SH-SY5Y (cell line): ENCODE results near the gene SPATA25.

Experiments used
- GATA2 ChIP-seq: IDR thresholded peaks from 2 replicates; pipeline ENCODE4 v1.6.1; 2011; ENCODE audit warnings: mild to moderate bottlenecking, low read depth, low read length
- GATA3 ChIP-seq: IDR thresholded peaks from 2 replicates; pipeline ENCODE4 v1.6.1; 2011; ENCODE audit warnings: low read depth, mild to moderate bottlenecking, low read length, moderate library complexity

The SPATA25 gene

DNA sequence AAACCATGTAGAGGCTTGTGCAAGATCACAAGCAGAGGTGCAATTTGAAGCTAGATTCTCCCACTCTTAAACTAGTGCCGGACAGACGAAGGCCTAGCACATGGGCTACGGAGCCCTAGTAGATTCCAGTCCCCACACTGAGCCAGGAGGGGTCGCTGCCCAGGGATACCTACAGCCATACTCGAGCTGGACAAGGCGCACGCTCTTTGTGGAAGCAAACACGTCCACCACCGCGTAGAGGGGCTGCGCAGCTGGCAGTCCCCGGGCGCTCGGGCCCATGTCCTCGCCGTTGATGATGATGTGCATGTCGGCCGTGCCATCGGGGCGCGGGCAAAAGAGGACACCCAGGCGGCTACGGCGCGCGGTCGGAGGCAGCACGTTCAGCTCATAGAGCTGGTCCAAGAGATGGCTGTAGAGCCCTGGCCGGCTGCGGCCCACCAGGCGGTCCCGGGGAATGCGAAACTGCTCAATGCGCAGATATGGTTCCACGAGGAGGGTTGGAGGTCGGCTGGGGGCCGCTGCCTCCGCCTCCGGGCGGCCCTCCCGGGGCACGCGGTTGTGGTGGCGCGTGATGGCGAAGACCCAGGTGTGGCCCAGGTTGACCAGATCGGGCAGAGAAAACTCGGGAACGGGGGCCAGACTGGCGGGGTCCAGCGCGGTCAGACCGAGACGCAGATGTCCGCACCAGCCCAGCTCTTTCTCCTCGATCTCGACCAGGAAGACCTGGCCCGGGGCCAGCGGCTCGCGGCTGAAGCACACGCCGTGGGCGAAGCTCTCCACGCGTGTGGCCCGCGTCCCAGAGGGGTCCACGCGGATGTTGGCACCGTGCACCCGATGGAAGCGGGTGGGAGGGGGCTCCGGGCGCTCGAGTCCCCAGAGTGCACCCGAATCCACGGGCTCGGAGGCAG is 2.9 kb upstream of the SPATA25 start:
- TF ChIP-seq GATA3 (no peak), GATA2 (no peak)

DNA sequence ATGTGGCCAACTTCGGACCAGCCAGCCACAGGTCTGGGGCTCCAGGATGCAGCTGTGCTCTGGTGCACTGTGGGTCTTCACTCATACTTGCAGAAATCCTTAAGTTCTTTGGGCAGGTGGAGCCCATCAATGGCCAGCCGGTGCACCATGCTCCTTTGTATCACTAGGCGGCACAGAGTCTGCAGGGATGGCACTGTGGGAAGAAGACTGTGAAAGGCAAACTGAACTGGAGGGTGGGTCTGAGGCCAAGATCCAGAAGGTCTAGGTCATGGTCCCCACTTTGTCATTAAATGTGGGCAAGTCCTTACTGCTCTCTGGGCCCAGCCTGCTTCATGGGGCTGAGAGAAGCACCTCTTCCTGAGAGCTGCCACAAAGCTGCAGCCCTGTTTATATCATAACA is 1.3 kb upstream of the SPATA25 start:
- no peak for TF ChIP-seq GATA3
- no peak for TF ChIP-seq GATA2

DNA sequence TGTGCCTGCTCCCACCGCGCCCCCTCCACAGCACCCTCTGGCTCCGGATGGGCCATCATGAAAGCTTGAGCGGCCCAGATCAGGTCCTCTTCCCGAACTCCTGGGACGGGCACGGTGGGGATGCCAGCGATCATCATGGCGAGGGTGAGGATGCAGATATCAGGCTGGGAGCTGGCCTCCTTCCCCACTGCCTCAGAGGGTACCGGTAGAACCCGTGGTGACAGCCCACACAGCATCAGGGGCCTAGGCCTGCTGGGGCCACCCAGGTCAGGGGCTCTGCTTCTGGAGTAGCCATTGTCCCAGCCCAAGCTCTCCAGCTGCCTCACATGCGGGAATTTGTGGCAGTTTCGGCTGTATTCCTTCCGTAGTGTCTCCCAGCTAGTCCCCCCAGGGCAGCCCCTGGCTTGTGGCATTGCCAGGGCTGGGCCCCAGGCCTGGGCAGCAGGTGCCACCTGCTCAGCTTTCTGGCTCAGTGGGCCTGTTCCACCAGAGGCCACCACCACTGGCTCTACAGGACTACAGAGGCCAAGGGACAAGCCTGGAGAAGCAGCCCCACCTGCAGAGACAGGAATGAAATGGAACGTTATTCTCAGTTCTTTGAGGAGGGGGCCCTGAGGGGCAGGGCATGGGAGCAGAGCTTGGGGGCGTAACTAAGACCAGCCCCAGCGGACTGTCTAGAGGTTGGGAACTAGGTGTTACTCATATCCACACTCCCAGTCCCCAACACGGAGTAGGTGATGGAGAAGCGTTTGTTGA is 654 bp downstream of the SPATA25 start:
- TF ChIP-seq GATA2 (no peak), GATA3 (no peak)

DNA sequence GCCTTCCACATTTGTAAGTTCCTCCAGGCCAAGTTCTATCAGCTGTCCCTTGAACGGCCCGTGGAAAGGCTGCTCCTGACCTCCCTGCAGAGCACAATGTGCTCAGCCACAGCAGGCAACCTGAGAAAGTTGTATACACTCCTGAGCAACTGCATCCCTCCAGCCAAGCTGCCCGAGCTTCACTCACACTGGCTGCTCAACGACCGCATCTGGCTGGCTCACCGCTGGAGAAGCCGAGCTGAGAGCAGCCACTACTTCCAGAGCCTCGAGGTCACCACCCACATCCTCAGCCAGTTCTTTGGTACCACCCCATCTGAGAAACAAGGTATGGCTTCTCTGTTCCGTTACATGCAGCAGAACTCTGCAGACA is 4.3 kb downstream of the SPATA25 start:
- TF ChIP-seq GATA3 (no peak), GATA2 (no peak)

DNA sequence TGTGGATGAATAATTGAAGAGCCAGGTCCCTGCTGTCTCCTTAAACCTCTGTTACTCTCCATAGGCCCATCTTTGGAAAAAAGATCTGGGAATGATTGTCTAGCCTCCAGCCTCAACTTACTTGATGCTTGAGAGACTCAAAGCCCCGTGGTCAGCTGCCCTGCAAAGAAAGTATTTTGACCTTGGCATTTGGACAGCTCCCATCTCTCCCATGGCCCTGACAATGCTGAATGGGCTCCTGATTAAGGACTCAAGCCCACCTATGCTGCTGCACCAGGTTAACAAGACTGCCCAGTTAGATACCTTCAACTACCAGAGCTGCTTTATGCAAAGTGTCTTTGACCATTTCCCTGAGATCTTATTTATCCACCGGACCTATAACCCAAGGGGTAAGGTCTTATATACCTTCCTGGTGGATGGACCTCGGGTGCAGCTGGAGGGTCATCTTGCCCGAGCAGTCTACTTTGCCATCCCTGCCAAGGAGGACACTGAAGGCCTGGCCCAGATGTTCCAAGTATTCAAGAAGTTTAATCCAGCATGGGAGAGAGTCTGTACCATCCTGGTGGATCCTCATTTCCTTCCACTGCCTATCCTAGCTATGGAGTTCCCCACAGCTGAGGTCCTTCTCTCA is 4.8 kb downstream of the SPATA25 start:
- TF ChIP-seq GATA3 (no peak), GATA2 (no peak)

DNA sequence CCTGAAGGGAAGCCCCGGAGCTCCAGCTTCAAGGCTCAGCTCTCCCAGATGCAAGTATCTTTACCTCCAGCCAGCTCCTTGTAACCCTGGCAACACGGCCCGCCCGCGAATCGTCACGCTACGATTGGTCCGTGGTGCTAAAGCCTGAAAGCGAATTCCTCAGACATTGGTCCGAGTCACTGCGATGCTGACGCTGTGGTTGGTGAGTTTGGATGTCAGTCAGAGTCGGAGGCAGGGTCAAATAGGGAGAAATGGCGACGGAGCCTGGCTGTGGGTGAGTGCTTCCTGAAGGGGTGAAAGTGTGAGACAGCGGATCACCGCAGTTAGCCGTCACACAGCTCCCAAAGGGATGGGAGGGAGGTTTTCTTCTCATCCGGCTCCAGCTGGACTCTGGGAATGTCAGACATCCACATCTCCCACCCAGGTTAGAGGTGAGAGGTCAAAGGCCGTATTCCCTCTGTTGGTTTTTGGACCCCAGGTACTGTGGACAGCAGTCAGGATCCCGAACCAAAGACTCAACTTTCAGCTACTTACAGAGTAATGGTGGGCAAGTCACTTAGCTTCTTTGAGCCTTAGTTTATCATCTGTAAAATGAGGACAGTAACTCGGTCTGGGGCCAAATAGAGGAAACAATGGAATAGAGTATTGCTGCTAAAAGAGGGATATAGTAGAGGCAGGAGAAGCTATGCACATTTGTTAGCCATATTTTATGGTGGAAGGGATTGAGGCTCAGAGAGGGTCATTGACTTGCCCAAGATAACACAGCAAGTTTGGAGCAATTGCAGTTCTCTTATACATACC is 6.2 kb downstream of the SPATA25 start, which contains the start of gene ZSWIM1:
TSS of gene ZSWIM1 (plus strand) at position 240 of the 801 bp plus-strand sequence. CDS start 1,366 bp downstream, outside the sequence.
- TF ChIP-seq GATA3: no peak
- TF ChIP-seq GATA2: no peak

DNA sequence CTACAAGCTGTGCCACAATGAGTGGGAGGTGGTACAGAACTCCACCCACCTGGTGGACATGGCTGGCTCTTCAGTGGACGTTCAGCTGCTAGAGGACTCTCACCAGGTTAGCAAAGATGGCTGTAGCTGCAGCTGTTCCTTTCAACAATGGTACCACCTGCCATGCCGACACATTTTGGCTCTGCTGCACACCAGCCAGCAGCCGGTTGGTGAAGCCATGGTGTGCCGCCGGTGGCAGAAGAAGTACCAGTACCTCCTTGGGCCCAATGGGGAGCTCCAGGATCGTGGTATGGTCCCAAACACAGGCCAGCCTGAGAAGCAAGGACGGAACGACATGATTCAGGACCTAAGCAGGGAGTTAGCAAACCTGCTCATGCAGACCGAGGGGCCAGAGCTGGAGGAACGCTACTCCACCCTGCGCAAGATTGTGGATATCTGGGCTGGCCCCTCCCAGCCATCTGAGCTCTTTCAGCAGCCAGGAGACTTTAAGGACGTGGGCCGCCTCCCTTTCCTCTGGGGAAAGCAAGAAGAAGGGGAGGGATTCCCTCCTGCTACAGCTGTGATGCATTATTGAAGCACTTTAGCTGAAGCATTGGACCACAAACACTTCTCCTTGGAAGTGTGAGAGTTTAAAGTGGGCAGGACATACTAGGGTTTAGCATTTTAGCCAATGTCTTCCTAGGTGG is 9.2 kb downstream of the SPATA25 start:
- TF ChIP-seq GATA2 (no peak), GATA3 (no peak)

DNA sequence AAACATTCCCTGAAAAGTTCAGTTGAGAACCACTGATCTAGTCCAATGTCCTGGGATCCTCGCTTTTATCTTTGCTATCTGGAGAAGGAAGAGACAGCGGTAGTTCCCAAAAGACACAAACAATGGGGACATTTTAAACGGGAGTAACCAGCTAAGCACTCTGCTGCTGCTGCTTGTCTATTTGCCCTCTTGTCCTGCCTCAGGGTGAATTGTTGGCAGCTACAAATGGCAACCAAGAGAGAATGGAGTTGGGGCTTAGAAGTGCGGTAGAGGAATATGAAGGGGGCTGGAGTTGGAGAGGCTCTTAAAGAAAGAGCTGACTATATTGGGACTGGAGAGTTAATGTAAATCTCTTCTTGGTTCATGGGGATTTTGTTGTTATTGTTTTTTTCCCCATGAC is 12.8 kb downstream of the SPATA25 start:
- no peak for TF ChIP-seq GATA2
- TF ChIP-seq GATA3: no peak

DNA sequence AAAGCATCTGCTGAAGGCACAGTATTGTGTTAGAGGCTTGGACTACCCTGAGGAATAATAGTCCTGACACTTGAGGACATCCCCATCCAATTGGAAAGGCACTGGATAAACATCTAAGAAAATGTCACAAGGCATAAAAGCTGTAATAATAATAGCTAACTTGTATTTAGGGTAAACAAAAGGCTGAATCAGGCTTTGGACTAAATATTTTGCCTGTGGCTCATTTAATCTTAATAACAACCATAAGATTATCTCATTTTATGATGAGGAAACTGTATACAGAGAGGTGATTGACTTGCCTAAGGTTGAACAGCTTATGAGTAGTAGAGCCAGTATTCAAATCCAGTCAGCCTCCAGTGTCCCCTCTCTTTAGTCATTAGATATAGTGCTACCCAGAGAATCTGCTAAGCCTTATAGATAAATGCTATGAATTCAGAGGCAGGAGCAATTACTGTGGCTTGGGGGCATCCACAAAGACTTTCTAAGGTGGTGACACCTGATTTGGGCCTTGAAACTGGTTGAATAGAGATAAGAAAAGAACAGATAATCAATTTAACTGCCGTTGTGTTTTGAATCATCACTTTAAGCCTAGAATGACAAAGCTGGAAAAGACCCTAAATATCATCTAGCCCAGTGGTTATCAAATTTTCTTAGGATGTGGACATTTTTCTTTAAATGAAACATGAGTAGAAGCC is 13.9 kb downstream of the SPATA25 start:
- no peak for TF ChIP-seq GATA2
- no peak for TF ChIP-seq GATA3

DNA sequence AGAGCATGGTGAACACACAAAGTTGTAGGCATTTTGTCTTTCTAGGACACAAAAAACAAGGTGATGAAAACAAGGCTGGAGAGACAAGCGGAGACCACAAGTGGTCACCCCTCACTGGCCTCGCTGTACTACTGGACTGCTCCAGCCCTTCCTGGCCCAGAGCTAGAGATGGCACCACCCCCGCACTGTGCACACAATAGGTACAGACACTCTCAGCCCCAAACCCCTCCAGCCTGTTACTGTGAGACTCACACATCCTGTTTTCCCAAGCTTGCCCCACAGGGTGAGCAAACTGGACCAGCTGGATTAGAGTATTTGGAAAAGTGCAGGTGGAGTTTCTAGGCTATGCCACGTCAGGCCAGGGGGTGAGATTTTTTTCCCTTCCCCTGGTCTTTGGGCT is 14.8 kb downstream of the SPATA25 start:
- TF ChIP-seq GATA3: no peak
- no peak for TF ChIP-seq GATA2

DNA sequence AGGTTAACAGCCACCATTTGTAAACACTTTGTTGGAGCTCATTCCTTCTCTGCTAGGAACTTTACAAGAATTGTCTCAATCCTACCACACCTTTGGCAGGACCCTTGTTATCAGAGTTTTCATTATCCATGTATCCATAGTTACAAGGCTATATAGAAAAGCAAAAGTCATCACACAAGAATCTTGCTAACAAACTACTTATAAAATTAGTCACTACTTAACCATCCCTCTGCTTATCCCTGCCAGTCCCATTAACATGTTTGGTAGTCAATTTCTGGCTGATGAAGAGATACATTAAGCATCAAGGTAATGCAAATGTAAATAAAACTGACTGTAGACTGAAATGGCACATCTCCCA is 19.6 kb downstream of the SPATA25 start:
- TF ChIP-seq GATA2: no peak
- TF ChIP-seq GATA3: no peak

DNA sequence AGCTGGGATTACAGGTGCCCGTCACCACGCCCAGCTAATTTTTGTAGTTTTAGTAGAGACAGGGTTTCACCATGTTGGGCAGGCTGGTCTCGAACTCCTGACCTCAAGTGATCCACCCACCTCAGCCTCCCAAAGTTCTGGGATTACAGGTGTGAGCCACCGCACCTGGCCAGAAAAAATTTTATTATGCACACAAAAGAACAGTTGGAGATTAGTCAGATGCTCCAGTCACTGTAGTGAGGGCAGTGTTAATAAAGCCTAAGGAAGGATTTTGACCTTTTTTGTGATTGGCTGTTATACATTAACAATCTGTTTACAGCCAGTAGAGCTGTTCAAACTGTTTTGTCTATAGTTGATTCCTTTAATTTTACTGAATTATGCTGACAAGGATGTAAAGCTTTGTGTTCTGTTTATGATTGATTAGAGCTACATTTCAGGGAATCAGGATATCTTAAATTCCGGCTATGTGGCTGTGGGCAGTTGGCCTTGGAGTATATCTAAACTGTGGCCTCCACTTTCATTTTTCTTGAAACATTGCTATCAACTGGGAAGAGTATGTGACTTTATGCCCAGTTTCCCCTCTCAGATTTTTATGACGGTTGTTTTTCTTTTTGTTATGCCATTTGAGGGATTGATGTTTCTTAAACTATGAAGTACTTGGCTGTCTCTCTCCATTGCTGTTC is 20.1 kb downstream of the SPATA25 start:
- TF ChIP-seq GATA3 (no peak), GATA2 (no peak)

DNA sequence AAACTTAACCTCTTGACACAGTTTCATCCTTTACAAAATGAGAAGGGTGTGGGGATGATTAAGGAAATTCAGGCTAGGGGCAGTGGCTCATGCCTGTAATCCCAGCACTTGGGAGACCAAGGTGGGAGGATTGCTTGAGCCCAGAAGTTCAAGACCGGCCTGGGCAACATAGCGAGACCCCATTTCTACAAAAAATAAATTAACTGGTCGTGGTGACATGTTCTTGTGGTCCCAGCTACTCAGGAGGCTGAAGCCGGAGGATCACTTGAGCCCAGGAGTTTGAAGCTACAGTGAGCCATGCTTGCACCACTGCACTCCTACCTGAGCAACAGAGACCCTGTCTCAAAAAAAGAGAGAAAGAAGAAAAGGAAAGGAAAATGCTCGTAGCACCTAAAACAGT is 21.0 kb downstream of the SPATA25 start:
- TF ChIP-seq GATA3 (no peak), GATA2 (no peak)
